ENCODE data around the gene PLA2G2C.

PLA2G2C gene

GRCh38 chr1:20126041-20126805 is 60.1 kb downstream of the PLA2G2C start:
- FAIRE-seq: no peak

GRCh38 chr1:20125100-20125499 is 61.2 kb downstream of the PLA2G2C start:
- FAIRE-seq: no peak

GRCh38 chr1:20124456-20125057 is 61.8 kb downstream of the PLA2G2C start:
- FAIRE-seq: no peak

- no peak for FAIRE-seq
Measured at GRCh38 chr1:20123722-20124455, 62.4 kb downstream of the PLA2G2C start.

- no peak for FAIRE-seq
Measured at GRCh38 chr1:20120796-20121195, 65.5 kb downstream of the PLA2G2C start.

- FAIRE-seq: no peak
Measured at GRCh38 chr1:20119347-20119746, 67.0 kb downstream of the PLA2G2C start, which contains the start of gene PLA2G2D. PLA2G2D (minus strand) TSS chr1:20119536; CDS start chr1:20119498, 38 bp downstream.

GRCh38 chr1:20117236-20117635 is 69.1 kb downstream of the PLA2G2C start:
- no peak for FAIRE-seq

- no peak for FAIRE-seq
Measured at GRCh38 chr1:20115916-20116315, 70.4 kb downstream of the PLA2G2C start.

- FAIRE-seq: no peak
Measured at GRCh38 chr1:20115479-20115878, 70.8 kb downstream of the PLA2G2C start.

GRCh38 chr1:20114021-20114648 is 72.2 kb downstream of the PLA2G2C start:
- no peak for FAIRE-seq
